Hypothalamus (tissue), 51 donors: ENCODE results near the gene SEZ6.

ENCODE experiments used
- DNase-seq, 51 donors: peaks; one replicate each; lab custom pipeline; 2025; lab: John Stamatoyannopoulos, UW

Gene SEZ6

DNA sequence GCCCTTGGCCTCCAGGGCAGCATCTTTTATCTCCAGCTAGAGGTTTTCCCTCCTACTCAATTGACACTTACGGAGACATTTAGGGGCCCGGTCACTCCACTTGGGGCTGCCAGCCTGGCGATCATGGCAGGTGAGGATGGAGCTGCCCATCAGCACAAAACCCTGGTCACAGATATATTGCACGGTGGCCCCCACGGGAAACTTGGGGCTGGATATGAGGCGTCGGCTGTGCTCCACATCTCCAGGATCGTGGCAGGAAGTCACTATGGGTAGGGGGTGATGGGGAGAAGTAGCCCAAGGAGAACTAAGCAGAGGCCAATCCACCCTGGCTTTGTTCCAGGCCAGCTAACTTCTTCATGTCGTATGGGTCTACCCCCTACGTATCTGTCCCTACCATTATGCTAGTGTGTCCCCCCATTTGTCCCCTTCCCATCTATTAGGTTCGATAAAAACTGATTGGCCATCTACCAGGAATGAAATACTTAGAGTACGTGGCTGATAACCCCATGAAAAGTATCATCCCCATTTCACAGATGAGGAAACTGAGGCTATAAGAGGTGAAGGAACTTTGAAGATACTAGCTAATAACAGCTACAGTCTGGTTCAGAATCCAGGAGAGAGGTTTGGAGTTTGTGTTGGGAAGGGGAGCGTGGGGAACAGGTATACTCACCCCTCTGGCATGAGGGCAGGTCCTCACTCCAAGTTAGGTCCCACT is 48.4 kb downstream of the SEZ6 start:
- no peak for DNase-seq

DNA sequence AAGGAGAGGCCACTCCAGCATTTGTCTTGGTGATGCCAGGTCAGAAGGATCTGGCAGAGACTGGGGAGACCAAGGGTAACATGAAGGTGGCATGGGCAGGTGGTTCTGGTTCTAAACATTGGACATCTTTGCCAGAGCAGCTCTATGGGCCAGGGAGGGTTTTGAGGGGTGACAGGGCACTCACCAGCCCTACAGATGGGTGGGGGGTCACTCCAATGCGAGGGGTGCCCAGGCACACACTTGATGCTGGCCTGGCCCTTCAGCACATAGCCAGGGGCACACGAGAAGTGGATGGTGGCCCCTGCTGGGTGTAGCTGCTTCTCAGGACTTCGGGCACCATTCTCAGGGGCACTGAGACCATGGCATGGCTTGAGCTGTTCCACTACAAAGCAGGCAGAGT is 49.0 kb downstream of the SEZ6 start:
- DNase-seq: no peak

DNA sequence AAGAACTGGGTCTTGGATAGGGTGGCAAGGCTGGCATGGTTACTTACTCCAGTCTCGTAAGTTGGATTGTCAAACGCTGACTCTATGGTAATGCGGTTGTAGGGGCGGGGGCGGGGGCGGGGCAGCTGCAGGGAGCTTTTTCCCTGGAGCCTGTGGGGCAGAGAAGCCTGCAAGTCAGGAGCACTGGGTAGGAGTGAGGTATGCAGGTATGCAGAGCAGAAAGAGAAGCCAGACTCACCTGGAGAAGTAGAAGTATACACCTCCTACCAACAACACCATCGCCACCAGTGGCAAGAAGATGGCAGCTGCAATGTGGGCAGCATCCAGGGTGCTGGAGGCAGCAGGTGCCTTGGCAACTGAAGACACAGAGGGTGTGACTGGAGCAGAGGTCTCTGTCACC is 49.7 kb downstream of the SEZ6 start:
- no peak for DNase-seq

DNA sequence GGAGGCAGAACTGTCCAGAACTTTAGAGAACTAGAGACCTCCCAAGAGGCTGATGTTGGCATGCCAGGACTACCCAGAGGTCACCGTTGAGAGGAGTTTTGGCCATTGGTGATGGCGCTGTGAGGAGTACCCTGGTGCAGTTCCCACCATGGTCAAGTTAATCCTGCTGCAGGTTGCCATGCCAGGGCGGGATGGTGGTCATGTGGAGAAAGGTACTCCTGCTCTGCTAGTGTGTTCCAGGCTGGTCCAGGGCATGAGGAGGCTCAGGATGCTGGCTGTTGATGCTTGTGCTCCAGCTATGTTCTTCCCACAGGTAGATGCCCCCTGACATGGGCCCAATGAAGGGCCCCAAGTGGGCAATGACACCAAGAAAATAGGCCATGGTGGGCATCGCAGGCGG is 50.4 kb downstream of the SEZ6 start:
- no peak for DNase-seq

DNA sequence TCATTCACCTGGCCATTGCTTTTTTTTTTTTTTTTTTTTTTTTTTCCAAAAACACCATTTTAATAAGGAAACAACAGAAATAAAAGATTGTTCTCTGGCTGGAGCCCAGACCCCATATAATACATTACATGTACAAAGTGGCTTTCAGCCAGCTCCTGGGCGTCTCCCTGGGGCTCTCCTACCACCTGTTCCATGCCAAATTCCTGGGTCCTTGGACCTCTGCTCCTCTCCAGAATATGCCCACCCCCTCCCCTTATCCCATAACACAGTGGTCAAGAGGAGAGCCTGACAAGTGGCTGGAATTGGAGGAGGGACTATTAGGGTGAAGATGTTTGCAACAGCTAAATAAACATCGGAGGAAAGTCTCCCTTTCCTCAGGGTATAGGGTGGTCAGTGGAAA is 50.9 kb downstream of the SEZ6 start:
- no peak for DNase-seq

DNA sequence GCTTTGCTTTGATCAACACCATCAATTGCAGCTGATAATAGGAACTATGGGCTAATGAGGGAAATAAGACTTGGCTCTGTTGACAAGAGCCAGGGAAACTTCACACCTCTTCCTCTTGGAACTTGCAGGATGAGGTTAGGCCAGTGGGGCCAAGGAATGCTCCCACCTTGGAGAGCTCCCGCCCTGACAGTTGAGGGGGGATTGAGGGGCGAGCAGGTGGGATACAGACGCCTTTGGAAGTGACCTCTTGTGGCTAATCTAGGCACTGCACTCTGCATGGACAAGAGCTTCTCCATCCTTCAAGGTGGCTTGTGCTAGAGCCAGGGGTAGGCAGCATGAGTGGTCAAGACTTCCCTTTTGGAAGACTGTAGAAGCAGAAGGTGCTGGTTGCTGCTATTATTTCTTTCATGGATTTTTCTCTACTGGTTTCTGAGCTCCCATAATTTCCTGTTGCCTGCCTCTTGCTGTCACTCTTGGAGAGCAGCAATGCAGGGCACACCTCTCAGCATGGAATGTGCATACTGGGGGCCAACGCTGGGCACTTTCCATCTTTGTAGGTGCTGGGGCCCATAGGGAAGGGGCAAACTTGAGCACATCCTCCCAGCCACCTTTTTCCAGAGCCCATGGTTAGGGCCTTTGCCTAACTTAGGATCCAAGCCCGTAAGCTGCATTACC is 52.3 kb downstream of the SEZ6 start:
- DNase-seq: peak in 21 of 51 donors; percentile 6 to 59 (median 31)

DNA sequence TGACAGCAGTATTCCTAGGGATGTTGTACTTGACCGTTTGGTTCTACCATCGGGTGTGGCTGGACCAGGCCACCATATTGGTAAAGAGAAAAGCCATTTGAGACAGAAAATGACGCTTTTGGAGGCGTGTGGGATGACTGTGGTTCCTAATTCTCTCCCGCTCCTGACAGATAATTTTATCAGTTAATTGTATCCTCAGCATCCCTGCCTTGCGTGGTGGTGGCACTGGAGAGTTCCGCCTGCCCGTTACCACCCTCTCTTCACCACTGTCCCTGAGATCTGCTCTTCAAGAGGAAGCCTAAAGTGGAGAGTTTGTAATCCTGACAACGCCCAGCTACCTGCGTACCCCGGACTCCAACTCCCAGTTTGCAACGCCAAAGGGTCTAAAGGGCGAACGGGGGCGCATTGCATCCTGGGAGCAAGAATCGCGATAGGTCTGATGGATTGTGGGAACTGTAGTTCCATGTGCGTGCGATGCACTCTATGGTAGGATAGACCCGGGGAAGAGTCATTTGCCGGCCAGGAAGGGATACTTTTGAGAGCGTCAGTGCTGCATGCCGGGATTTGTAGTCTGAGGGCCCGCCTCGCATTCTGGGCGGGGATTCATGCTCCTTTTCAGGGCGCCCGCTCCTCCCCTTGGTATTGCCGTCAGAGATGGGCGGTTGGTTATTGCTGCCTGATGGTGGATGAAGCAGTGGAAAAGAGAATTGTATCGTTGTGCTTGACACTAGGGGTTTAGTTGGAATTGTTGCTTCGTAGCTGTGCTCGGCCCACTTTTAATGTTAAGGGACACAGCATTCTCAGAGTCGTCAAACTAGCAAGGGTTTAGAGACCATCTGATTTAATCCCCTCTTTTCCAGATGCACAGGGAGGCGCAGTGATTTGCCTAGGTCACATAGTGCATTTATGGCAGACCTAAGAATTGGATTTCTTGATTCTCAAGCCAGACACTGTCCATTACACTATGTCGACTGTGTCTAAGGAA is 53.5 kb downstream of the SEZ6 start:
- DNase-seq: peak; percentile 69 to 99 (median 97)

DNA sequence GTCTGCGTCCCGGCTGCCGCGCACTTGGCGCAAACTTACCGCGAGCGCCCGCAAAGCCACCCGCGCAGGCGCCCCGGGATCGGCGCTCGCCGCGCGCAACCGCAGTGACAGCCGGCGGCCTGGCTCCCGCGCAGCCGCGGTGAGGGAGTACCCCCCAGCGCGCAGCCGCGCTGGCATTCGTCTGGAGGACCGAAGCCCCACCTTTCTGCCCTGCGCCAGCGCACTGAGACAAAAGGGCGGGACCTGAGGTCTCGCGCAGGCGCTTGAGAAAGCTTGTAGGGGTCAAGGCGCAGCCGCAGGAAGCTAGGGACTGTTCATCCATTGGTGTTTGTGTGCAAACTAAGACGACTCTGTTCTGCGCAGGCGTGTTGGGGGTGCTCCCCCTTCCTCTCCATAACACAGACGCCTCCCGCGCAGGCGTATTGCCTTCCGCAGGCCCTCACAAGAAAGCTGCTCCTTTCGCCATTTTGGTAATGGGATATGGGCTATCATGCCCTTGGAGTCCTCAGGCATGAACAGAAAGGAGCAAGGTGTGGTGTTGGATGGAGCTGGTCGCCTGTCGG is 54.3 kb downstream of the SEZ6 start, which contains the start of gene PHF12:
TSS of gene PHF12 (minus strand) at position 91 of the 563 bp plus-strand sequence. CDS start 558 bp downstream, outside the sequence.
- peak; percentile 92 to 100 (median 99) for DNase-seq

DNA sequence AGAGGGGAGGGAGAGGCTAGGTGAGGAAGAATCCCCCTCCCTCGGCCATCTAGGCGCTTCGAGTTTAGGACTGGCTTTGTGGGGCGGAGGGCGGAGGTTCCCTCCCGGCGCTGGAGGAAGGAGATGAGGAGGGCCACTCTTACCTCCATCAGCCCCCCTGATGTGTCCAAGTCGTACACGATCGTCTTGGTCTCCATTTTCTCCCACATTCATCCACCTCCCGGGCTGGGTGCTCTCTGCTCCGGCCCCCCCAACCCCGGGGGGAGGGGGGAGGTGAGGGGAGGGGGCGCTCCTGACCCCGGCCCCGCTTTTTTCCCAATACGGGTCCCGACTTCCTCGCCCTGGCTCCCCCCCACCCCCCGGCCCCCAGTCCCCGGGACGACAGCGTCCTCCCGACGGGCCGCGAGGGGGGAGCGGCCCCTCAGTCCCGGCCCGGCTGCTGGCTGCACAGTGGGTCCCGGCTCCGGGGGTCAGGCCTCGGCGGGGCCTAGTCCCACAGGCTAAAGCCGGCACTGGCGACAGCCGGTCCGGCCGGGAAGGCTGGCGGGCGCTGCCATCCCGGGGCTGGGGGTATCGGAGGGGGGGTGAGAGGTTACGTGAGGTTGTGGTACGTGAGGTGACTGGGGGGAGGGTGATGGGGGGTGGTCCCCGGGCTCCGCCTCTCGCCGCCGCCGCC is 54.9 kb downstream of the SEZ6 start:
- peak in 4 of 51 donors; percentile 43 to 72 (median 52) for DNase-seq

DNA sequence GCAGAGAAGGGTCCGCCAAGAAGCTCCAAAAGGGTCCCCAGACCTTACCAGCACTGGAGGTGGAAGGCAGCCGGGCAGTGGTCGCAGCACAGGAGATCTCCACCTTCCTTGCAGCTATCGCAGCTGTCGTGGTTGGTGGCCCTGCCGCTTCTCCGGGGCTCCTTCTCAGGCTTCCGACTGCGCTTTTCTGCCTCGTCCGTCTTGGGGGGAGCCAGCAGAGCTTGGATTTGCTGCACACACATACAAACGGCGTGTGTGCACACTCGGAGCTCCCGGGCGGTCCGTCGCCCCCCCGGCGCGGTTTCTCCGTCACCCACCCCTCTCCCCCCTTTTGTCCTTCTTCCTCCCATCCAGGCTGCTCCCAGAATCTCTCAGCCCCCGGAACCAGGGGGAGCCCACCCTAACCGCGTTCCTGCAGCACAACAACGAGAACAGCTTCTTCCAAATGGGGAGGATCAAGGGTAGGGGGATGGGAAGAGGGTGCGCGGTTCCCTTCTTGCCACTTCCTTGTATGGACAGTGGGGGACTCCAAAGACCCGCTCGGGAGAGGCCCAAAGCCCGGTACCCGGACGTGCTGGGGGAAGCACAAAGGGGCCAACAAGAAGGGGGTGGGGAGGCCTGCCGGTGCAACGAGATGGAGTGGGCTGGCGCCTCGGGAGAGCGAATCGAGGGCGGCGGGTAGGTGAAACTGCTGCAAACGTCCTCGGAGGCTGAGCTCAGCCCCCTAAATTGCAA is 55.6 kb downstream of the SEZ6 start:
- DNase-seq: peak in 37 of 51 donors; percentile 27 to 80 (median 49)

DNA sequence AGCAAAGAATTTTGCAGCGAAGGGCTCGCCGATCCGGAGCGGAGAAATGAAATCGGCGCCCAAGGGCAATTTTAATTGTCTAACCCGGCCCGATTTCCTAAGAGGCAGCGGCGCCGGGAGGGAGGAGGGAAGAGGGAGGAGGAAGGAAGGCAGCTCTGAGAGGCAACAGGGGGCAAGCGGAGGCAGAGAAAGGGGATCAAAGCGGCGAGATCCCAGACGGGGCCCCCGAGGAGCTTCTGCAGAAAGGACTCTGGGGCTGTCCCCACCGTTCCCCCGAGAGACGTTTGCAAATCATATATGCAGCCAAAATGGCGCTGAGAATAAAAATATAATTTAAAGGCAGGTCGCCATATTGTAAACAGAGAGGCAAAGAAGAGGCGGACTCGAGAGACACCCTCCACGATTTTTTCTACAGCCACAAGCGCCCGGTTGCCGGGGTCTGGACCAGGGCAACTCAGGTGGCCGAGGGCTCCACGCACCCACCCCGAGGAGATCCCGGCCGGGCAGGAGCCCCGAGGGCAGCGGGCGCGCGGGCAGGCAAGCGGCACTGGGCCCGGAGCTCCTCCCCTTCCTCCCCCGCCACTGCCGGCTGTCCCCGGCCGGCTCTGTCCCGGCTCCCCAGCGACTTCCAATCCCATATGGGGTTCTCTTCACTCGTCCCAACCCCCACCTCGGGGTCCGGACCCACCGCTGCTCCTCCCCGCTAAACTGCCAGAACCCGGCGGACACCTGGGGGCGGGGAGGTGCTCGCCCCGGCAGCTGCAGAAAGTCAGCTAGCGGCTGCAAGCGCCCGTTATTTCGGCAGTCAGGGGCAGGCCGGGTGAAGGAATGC is 56.4 kb downstream of the SEZ6 start:
- peak in 40 of 51 donors; percentile 23 to 87 (median 53) for DNase-seq

DNA sequence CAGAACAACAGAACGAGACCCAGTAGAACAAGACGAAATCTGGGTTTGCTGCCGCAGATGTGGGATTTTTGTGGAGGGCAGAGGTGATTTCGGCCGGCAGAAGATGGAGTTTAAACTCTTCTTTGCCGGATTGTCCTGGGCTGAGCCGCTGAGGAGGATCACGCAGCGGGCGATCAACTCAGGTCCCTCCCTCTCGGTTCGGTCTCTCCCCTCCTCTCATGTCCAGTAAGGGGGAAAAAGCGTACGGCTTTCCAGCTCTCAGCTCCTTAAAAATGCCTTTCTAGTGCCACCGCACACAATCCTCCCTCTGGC is 57.0 kb downstream of the SEZ6 start:
- peak in 7 of 51 donors; percentile 46 to 81 (median 60) for DNase-seq

DNA sequence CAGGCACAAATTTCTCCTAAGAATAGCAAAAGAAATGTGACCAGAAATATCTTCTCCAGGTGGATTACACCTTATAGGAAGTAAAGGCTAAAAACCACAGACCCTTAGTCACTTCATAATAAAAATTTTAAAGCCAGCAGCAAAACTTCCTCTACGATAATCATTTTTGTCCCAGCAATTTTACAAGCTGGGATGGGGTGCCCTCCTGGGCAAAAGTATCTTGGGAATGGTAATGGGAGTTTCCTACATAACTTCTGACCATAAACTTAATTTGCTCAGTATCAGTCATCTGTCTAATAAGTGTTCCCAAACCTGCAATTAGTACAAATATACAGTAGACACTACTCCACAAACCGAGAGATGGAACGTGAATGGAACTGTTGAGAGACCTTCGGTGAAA is 57.5 kb downstream of the SEZ6 start:
- no peak for DNase-seq

DNA sequence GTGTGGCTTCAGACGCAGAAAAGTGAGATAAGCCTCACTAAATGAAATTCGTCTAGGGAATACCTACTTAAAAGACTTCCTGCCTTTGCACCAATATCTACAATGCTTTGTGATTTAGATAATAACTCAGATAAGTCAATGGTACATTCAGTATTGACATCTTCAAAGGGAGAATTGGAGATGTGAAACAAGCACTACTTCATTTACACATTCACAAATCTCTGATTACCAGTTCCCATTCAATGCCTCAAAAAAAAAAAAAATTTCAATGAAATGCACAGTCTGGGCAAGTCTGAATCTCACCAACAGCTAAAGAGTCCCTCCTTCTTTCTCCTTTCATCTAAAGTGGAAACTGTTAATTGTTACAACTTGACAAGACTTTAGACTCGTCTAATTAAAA is 58.2 kb downstream of the SEZ6 start:
- no peak for DNase-seq

DNA sequence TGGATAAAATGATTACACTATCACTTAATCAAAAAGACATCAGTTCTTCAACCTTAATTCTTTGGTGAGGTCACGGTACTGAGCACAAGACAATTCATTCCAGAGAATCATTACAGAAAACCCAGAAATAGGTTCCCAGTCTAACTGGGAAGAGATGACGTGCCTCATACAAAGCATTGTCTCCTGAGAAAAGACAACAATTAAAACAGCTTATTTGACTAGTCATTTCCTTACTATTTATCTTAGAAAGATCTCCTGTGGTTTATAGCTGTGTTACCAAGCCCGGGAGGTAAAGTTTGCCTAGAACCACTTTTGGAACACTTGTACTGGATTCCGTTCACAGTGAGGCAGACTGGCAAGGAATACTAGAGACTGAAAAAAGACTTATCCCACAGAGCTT is 59.6 kb downstream of the SEZ6 start:
- no peak for DNase-seq

DNA sequence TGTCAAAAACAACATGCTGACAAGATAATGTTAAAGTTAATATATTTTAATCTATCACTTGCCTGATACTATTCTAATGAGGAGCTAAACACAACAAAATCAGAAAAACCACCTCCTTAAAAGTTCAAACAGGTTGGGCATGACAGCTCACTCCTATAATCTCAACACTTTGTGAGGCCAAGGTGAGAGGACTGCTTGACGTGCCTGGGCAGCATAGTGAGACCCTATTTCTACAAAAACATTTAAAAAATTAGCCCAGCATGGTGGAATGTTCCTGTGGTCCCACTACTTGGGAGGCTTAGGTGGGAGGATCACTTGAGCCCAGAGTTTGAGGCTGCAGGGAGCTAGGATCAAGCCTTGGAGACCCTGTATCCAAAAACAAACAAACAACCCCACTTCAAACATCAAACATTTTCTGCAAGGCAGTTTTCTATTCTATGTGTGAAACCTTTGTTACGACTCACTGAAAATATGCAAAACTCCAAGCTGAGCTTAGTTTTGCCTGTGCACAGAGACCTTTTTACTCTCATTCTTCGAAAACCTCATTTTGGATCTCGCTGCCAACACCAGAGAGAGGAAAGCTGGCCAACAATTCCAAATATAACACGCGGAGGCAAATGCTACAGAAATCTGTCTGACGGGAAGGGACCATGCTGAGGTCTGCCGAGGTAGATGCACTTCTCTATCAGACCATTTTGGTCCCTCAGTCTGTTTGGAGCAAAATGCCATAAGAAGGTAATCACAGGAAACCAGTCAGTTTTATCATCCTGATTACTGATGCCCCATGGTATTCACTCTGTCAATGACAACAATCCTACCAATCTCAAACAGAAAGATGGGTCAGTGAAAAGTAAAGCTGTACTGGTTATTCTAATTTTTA is 60.7 kb downstream of the SEZ6 start:
- no peak for DNase-seq

DNA sequence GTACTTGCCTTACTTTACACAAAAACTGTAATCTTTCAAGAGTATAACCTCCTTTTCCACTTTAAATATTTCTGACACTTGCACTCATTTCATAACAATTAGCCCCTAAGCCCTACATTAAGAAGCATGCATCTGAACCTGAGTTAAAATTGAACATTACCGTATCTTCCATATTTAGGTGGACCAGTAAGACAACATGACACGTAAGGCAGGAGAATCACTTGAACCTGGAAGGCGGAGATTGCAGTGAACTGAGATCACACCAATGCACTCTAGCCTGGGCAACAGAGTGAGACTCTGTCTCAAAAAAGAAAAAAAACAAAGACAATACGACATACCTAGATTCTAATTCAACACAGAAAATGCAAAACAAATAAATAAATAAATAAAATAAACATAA is 61.5 kb downstream of the SEZ6 start:
- no peak for DNase-seq

DNA sequence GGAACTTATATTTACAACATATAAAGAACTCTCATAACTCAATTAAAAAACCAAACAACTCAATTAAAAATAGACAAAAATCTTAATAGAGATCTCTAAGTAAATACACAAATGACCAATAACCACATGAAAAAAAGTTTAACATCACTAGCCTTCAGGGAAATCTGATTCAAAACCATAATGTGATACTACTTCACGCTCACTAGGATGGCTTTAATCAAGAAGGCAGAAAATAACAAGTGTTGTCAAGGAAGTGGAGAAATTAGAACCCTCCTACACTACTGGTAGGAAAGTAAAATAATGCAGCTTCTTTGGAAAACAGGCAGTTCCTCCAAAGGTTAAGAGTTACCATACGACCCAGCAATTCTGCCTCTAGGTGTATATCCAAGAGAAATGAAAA is 62.9 kb downstream of the SEZ6 start:
- DNase-seq: no peak
